Stimulated activated CD4-positive, alpha-beta T cell treated with anti-CD3 and anti-CD28 coated beads, Interleukin-4, amount 100 ng/mL, for 24 hours (primary cell): ENCODE results near the gene TCTA.
A peak's percentile ranks its signal among the peaks of the same experiment; 100 is the strongest.

Experiments used
- DNase-seq: peaks from one replicate; pipeline ENCODE4 v3.0.0-alpha.2; 2020

Gene TCTA

DNA sequence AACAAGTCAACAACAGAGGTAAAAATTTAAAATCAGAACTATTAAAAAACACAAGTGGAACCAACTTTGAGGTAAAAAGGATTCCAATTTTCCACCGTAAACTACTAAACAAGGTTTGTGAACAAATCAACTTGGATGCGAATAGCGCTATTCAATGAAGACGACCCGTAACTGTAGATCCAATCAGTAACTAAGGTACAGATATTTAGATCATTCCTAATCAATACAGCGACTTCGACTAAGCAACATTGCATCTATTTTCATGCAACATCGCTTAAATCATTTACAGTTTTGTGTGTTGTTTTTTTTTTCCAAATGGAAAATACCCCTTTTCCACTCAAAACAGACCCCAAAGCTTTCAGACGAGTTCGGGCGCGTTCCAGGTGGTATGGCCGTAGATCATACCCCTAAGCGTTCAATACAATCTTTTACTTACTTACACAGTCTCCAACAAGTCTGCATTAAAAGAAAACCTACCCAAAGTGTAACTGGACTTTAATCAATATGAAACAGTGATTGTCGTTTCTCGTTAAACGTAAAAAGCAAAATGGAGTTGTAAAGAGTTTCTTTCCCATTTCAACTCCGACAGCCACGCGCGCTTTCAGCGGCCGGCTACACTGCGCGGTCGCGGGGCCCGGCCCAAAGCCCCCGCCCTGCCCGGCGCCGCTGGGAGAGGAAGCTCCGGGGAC lies 1.2 kb upstream of the TCTA start:
- no peak for DNase-seq

DNA sequence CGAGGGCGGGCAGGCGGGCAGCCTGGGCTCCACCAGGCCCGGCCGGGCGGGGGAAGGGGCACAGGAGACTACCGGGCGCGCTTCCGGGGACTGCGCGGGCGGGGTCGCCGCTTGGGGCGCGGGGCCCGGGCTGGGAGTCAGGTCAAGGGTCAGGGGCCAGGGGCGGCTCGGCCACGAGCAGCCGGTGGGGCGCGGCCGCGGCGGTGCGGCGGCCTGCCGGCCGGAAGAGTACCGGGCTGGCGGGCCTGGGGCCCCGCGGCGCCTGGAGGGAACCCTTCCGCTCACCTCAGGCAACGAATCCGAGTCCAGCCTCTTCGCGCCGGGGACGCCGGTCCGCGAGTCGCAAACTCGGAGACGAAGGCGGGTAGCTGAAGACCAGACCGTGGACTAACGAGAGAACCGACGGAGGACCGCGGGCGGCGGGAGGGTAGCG lies 672 bp upstream of the TCTA start:
- DNase-seq, result peak; percentile 37

DNA sequence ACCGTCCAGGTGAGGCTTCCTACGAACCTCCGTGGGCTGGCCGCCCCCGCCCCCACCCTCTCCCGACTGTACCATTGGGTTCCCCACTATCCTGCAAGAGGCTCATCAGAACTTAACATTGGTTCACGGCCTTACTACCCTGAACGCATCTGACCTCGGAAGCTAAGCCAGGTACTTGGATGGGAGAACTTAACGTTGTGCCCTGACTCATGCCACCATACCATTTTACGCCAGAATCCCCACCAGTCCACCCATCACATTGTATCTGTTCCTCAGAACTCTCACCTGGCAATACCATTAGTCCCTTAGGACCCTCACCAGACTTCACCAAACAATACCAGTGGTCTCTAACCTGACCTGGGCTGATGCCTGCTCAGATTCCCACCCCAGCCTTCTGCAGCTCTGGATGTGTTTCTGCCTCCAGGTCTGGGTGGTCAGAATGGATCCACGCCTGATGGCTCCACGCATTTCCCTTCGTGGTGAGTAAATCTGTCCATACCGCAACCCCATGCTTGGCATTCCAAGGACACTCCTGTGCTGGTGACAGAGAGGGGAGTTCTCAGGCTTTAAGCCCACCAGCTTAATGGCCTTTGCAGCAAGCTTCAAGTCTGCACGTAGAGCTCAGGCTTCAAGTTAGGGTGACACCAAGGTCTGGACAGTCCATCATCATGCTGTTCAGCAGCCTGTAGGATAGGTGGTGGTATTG lies 562 bp downstream of the TCTA start:
- no peak for DNase-seq

DNA sequence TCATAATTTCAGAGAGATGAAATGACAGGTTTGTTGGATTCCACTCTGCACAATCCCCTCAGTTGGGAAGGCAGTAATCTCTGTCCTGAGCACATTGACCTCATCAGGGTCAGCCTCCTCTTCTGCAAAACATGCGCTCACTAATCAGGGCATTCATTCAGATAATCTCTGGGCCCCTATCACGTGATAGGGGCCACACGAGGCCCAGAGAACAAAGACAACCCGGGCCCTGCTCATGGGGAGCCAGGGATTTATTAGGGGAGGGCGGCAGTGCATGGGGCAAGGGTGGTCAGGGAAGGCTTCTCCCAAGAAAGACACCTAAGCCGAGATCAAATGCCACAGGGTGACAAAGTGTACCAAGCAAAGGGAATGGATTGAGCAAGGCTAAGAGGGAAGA lies 1.1 kb downstream of the TCTA start:
- DNase-seq, result no peak

DNA sequence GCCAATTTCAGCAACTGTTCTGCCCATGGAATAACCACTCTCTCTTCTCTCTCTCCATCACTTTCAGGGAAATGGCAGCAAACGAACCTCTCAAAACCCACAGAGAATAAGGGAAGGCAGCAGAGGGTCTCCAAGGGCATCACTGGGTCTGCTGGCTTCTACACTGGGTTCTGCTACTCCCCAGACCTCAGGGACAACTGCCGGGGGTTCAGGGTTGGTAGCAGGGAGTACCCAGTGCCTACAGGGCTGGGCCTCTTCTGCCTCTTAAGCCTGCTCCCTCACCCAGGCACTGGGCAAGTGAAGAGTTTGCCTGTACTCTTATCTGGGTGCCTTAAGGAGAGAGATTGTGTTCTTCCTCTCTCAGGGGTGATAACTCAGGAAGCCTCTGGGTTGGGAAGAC lies 2.5 kb downstream of the TCTA start:
- DNase-seq, result no peak

DNA sequence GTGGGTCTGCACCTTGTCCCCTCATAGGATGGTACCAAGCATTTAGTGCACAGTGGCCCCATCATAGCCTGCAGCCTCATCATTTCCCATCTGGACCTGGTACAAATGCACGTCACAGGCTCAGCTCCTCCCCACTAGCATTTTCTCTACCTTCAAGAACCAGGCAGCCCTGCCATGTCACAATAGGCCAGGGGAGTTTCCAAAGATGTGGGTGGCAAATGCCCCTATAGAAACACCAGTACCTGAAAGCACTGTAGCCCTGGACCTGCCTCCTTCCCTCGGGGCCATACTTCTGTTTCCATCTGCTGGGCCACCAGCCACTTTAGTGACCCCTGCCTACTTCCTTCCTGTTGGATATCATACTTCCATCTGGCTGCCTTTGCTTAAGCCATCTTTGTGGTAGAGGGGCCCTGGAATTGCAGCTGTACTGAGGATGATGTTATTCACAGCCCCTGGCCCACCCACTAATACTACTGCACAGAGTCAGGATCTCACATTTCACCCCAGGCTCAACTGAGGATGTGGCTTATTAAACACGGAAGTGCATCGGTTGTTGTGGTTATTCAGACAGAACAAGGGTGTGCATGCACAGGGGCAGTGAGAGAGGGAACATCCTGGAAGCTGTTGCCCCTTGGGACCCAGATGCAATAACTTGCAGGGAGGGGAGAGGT lies 3.8 kb downstream of the TCTA start:
- peak; percentile 70 for DNase-seq

DNA sequence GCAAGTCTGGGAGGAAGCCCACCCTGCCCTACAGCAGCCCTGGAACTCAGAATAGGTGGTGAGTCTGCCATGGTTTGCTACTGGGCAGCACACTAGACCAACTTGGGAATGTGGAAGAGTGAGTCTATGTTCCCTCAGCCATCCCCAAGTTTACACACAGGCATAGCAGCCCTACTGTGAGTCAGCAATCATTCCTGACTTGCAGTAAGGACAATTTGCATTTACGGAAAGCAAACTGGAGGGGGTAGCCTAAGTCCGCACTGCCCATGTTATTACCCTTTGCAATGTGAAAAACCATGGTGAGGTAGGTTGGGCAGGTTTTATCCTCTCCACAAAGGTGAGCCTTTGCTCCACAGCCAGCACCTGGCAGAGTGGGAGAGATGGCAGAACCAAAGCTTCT lies 4.6 kb downstream of the TCTA start:
- no peak for DNase-seq

DNA sequence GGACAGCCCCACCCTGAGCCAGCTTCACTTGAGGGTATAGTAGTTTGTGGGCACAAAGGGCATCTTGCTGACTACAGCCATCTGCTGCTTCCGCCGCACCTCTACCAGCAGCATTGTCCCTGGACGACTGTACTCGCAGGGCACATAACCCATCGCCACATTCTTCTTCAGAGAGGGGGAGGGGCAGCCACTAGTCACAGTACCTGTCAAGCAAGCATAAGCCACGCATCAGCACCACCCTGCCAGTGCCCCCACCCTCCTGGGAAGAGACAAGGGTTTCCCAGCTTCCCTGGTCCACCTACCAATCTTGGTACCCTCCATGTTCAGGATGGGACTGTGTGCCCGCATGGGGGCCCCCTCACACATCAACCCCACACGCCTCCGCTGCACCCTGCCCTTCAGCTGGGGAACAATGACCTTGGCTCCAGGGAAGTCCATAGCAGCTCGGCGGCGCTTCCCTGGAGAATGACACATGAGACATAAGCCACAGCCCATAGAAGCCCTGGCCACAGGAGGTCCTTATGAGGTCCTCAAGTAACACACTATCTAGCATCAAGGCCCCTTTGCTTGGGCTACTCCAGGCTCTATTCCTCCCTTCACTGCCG lies 5.4 kb downstream of the TCTA start:
- no peak for DNase-seq

DNA sequence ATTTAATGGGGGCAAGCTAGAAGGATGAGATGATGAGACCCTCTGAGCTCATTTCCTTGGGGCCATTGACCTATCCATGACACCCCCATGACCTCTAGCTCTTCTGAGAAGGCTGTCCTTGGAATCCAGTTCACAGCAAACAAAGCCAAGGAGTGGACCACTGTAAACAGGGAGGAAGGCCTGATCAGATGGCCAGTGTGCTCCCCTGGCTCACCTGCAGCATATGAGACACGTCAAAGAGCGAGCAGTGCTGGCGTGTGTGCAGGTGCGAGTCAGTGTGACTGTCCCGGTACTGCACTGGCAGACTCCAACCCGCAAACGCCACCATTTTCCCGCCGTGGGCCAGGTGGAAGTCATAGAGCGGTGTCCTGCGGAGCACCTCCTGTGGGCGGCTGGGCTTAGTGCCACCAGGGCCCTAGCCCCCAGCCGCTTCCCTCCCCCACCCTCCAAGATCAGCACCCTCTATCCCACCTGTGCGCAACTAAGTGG lies 9.7 kb downstream of the TCTA start:
- no peak for DNase-seq

DNA sequence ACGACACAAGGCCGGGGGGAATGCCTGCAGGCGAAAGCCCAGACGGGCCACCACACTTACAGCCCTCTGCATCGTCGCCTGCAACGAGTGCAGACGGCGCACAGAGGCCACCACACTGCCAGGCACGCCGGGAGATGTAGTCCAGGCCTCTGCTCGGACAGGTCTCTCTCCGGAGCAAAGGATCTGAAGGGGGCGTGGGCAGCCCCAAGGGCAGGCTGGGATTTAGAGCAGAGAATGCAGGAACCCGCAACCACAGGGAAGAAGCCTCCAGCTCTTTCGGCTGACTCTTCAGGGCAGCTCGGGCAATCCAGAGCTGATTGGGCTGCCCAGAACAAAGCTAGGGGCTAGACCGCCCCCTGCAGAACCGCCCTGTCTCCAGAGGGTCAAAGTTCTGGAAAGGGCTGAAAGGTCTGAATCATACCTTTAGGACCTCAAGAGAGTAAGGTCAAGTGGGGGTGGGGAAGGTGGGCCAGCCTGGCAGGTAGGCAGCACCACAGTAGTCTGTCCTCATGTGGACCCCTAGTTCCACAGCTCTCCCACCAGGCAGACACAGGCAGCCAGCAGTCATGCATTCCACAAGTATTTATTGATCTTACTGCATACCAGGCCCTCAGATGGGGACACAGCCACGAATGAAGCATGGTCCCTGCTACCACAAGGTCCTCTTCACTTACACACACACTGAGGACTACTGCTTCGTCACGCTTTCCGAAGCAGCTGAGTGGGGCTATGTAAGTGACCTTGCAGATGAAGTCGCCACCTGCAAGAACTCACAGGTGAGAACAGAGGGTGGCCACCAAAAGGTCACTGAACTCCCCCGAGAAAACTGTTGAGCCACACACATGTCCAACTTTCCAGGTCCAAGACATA lies 10.4 kb downstream of the TCTA start, which contains the start of gene AMT:
Gene AMT (minus strand): TSS at position 95 of the 870 bp plus-strand sequence. CDS start 23 bp downstream, at position 72.
- DNase-seq, result no peak

DNA sequence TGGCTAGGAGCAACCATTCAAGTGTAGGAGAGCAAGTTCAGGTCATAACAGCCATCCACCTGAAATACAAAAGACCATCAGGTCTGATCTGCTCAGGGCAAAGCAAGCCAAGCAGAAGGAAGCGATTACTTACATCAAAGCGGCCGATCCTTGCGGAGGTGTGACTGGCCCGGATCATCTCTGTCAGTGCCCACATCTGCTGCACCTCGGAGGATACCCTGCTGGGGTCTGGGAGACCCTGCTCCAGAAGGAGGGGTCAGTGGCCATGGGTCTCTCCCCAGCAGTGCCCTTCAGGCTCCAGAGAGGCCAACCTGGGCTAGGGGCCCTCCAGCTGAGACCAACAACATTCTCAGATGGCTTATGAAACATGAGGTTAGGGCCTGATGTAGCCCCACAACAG lies 12.6 kb downstream of the TCTA start:
- no peak for DNase-seq

DNA sequence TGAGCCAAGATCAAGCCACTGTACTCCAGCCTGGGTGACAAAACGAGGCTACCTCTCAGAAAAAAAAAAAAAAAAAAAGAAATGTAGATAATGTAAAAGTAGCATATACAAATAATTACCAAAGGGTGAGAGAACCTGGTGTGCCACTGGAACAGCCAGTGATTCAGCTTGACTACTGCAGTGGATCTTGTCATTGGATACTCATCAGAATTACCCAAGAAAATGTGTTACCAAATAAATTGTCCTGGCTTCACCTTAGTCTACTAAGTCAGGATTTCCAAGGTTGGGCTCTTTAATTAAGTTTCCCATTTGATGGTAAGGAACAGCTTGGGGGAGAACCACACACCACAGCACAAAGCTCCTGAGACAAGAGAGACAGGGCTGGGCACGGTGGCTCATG lies 15.4 kb downstream of the TCTA start:
- DNase-seq, result no peak

DNA sequence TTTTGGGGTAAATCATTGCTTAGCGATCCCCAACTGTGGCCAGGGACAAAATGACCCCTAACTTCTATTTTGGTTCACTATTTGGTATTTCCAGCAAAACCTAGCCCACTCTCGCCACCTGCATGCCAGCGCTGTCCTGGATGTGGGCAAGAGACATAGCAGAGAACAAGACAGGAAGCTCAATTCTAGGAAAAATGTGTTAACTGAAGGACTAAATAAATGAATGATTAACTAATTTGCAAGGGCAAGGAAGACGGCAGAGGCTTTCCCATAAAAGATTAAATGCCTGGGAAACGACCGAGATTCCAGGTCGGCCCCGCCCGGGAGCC lies 16.5 kb downstream of the TCTA start:
- no peak for DNase-seq

DNA sequence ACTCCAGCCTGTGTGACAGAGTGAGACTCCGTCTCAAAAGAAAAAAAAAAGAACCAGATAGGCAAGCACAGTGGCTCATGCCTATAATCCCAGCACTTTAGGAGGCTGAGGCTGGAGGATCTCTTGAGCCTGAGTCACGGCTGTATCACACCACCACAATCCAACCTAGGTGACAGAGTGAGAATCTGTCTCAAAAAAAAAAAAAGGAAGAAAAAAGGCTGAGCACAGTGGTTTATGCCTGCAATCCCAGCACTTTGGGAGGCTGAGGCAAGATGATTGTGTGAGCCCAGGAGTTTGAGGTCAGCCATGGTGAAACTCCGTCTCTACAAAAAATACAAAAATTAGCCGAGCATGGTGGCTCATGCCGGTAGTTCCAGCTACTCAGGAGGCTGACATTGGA lies 22.5 kb downstream of the TCTA start:
- no peak for DNase-seq

DNA sequence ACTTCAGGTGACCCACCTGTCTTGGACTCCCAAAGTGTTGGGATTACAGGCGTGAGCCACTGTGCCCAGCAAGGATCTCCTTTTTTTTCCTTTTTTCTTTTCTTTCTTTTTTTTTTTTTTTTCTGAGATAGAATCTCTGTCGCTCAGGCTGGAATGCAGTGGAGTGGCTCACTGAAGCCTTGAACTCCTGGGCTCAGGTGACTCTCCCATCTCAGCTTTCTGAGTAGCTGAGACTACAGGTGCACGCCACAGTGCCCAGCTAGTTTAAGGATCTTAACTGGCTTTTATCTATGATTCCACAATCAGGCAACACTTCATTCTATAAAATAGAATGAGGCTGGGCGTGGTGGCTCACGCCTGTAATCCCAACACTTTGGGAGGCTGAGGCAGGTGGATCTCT lies 33.2 kb downstream of the TCTA start:
- DNase-seq, result no peak

DNA sequence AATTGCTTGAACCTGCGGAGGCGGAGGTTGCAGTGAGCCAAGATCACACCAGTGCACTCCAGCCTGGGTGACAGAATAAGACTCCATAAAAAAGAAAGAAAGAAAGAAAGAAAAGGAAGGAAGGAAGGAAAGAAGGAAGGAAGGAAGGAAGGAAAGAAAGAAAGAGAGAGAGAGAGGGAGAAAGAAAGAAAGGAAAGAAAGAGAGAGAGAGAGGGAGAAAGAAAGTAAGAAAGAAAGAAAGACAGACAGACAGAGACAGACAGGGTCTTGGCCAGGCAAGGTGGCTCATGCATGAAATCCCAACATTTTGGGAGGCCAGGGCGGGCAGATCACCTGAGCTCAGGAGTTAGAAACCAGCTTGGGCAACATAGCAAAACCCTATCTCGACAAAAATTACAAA lies 41.4 kb downstream of the TCTA start:
- no peak for DNase-seq

DNA sequence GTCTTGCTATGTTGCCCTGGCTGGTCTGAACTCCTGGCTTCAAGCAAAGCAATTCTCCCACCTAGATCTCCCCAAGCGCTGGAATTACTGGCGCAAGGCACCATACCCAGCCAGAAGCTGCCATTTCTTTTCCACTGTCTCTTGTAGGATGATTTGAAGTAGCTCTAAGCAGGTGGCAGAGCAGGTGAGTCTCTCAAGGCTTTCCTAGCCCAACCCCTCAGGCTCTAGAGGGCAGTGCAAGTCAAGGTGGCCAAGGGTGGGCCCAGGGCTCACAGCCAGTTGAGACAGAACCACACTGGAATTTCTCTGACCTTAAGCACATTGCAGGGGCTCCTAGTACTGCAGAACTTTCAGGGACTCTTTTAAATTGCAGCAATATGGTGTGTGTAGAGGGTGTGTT lies 42.2 kb downstream of the TCTA start:
- no peak for DNase-seq

DNA sequence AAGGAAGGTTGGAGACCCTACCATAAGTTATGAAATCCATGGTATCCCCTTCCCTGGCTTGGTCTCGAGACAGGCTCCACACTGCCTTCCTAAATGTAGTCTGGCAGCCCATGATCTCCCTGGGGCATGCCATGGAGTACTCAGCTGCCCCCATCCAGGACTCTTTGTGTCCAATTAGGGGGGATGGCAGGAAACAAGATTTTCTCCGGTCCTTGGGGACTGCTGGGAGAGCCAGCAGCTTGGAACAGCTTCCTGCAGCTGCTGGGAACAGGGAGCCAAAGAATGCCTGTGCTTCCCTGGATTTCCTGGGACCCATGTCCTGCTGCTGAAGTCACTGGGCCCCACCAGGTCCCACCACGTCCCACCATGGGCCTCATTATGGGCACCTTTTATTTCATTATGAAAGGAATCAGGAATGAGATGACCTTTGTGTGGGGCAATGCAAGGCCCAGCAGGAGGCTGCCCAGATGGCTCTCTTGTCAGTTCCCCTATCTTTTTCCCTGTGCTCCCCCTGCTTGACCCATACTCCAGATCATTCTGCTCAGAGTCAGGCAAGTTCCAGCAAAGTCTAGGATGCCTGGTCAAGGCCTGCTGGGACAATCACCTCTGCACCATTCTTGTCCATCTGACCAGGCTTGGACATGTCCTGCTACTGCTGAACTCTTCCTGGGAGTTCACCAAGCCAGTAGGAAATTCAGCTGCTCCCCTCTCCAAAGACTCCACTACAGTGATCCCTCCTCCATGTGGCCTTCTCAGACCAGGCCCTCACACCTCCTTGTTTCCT lies 42.9 kb downstream of the TCTA start:
- no peak for DNase-seq

DNA sequence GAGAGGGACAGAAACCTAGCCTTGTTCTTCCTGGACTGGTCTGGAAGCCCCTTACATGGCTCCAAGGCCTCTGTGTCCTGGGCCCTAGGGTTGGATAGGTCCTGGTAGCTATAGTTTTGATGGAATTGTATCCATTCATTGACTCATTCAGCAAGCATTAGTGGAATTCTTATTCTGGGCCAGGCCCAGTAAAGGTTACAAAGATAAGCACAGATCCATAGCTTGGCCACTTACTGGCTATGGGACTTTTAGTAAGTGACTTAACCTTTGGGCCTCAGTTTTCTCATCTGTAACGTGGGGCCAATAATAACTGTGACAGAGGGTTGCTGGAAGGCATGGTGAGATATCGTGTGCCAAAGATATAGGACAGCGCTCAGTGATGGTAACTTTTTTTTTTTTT lies 44.2 kb downstream of the TCTA start:
- DNase-seq, result no peak

DNA sequence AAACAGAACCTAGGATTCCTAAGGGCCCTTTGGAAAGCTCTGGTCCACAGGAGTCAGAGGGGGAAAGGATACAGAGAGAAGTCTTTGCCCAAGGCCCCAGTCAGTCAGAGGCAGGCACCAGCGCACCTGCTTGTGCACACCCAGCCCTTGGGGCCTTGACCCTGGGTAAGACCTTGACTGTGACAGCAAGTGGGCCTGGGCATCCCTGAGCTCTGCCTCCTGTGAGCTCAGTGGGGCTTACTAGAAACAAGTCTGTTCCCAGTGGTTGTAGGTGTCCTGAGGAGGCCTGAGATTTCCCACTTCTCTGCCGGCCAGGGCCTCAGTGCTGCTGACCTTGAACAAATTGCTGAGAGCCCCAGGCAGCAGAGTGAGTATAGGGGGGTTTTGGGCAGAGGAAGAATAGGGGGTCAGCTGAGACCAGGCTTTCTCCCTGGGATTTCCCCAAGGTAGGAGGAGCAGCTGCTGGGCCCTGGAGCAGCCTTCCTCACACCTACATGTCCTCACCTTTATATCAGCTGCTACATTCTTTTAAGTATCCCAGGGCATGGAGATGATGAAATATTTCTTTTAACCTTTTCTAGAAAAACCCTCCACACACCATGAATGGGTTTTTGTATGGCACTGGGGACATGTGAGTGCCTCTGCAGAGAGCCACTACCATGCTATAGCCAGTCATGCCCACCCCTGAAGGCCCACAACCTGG lies 48.1 kb downstream of the TCTA start:
- no peak for DNase-seq

DNA sequence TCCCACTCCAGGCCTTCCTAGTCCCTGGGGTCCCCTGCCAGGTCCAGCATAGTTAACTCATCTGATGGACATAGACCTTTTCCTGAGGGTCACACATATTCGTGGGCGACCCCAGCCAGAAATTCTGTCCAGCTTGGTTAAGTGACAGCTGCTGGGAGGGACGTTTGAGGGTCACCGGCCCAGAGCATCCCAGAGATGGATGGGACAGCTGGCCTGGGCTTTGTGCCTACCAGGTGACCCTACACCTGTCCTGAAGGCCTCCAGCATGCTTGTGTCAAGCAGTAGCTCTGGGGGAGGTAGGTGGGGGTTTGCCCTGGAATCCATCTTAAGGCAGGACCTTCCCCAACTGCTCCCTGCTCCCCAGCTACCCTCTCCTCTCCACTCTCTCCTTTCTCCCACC lies 48.7 kb downstream of the TCTA start:
- no peak for DNase-seq
